Neural progenitor cell (in vitro differentiated cells): Measurements from ENCODE around the gene CFAP61.

ENCODE experiments used
- EZH2 ChIP-seq: fragments of 200-600 bp; sonication (generic); IDR thresholded peaks from 2 replicates; pipeline ENCODE4 v1.6.1; 2017; ENCODE audit warnings: antibody characterized with exemption, mild to moderate bottlenecking, moderate library complexity
- EZH2phosphoT487 ChIP-seq: fragments of 200-600 bp; sonication (generic); IDR thresholded peaks from 2 replicates; pipeline ENCODE4 v1.6.1; 2017; ENCODE audit warnings: antibody characterized with exemption
- TF ChIP-seq, protein P1 (sequence below): fragments of 200-600 bp; sonication (generic); IDR thresholded peaks from 2 replicates; pipeline ENCODE4 v1.5.1; 2017; ENCODE audit warnings: antibody characterized with exemption, mild to moderate bottlenecking

DNA sequence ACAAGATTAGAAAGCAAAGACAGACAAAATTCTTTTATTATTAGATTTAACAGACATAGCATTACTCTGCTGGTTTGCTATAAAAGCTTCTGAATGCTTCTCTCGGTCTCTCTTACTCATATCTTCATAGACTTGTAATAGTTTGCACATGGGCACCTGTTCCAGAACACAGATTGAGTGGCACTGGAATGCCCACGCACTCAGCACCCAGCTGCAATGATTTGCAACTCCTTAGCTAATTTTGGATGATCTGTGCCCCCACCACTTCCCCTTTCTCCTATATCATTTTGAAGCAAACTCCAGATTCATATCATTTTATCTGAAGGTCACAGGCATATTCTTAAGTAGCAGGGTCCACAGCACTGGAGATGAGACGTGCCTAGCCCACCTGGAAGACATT, 148.8 kb downstream of the CFAP61 start:
- TF ChIP-seq EZH2 (no peak), EZH2phosphoT487 (no peak)
- TF ChIP-seq, protein P1, sequence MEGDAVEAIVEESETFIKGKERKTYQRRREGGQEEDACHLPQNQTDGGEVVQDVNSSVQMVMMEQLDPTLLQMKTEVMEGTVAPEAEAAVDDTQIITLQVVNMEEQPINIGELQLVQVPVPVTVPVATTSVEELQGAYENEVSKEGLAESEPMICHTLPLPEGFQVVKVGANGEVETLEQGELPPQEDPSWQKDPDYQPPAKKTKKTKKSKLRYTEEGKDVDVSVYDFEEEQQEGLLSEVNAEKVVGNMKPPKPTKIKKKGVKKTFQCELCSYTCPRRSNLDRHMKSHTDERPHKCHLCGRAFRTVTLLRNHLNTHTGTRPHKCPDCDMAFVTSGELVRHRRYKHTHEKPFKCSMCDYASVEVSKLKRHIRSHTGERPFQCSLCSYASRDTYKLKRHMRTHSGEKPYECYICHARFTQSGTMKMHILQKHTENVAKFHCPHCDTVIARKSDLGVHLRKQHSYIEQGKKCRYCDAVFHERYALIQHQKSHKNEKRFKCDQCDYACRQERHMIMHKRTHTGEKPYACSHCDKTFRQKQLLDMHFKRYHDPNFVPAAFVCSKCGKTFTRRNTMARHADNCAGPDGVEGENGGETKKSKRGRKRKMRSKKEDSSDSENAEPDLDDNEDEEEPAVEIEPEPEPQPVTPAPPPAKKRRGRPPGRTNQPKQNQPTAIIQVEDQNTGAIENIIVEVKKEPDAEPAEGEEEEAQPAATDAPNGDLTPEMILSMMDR = no peak
